H1 (cell line): ENCODE data around the gene SLC26A6. TPM values are rescaled to one million over a fixed set of nuclear protein-coding genes. Genes with fewer than 3 reads are reported as not detected.

Experiments
- CTCF ChIA-PET: fragments of 300-600 bp; sonication (Branson Sonifier 250); formaldehyde crosslinking; loops from one replicate; lab custom pipeline; 2021; ENCODE audit not compliant: partially characterized antibody; lab: Charles Lee
- POLR2A ChIA-PET: fragments of 300-600 bp; sonication (Branson Sonifier 250); formaldehyde crosslinking; loops from one replicate; lab custom pipeline; 2021; ENCODE audit warnings: inconsistent platforms; ENCODE audit not compliant: partially characterized antibody; lab: Charles Lee
- DNase-seq, 2 experiments: peaks; one replicate each; pipeline versions ENCODE4 v3.0.0 to v3.0.0-alpha.2; 2010 to 2022; ENCODE audit warnings: low spot score in 2 of 2, low read depth in 1 of 2, mixed read lengths in 1 of 2
- FAIRE-seq: peaks from 2 replicates; lab custom pipeline; 2011; peaks lifted over from hg19 to GRCh38; lab: Jason Lieb, UNC
- H2AFZ ChIP-seq: 2 replicates; pipeline ENCODE4 v1.8.1; 2012; ENCODE audit warnings: low read length, inconsistent platforms
- H2AK5ac ChIP-seq: 2 replicates; pipeline ENCODE4 v1.6.1; 2013; ENCODE audit warnings: low read depth, low read length
- H2BK120ac ChIP-seq: replicated peaks from 2 replicates; pipeline ENCODE3; 2013; ENCODE audit warnings: low read depth, low read length, inconsistent platforms
- H2BK12ac ChIP-seq: 2 replicates; pipeline ENCODE4 v1.6.1; 2013; ENCODE audit warnings: low read depth, low read length
- H2BK15ac ChIP-seq: 2 replicates; pipeline ENCODE4 v1.6.1; 2013; ENCODE audit warnings: low read length
- H2BK20ac ChIP-seq: 2 replicates; pipeline ENCODE4 v1.6.1; 2013; ENCODE audit warnings: low read length
- H2BK5ac ChIP-seq: 2 replicates; pipeline ENCODE4 v1.6.1; 2013; ENCODE audit warnings: low read depth, low read length
- H3K14ac ChIP-seq: 2 replicates; pipeline ENCODE4 v1.6.1; 2013; ENCODE audit warnings: inconsistent platforms; ENCODE audit not compliant: insufficient read length
- H3K18ac ChIP-seq: 2 replicates; pipeline ENCODE4 v1.6.1; 2013; ENCODE audit warnings: low read length; ENCODE audit errors: extremely low read depth
- H3K23ac ChIP-seq: 2 replicates; pipeline ENCODE4 v1.6.1; 2013; ENCODE audit warnings: inconsistent platforms; ENCODE audit not compliant: insufficient read length
- H3K23me2 ChIP-seq: 2 replicates; pipeline ENCODE4 v1.6.1; 2013; ENCODE audit warnings: low read depth, low read length
- H3K27ac ChIP-seq: 2 replicates; pipeline ENCODE4 v1.6.1; 2011; ENCODE audit warnings: low read depth, low read length, inconsistent platforms
- H3K27me3 ChIP-seq, 4 experiments: replicated peaks in 1 of 4; 1 replicate in 1 of 4; 2 replicates in 3 of 4; pipeline versions ENCODE4 v1.6.1 to v1.8.1; 2011 to 2013; ENCODE audit warnings: low read length in 3 of 4, mild to moderate bottlenecking in 3 of 4, inconsistent platforms in 2 of 4, mixed read lengths in 2 of 4, moderate library complexity in 1 of 4; ENCODE audit not compliant: control insufficient read depth in 3 of 4, insufficient read depth in 3 of 4; ENCODE audit errors: extremely low read depth in 1 of 4
- H3K36me3 ChIP-seq, 4 experiments: 2 replicates each; pipeline versions ENCODE4 v1.6.1 to v1.8.1; 2011 to 2013; ENCODE audit warnings: mild to moderate bottlenecking in 4 of 4, low read length in 3 of 4, moderate library complexity in 2 of 4, control low read depth in 1 of 4, inconsistent platforms in 1 of 4; ENCODE audit not compliant: insufficient read depth in 4 of 4, control insufficient read depth in 2 of 4
- H3K4ac ChIP-seq: replicated peaks from 2 replicates; pipeline ENCODE3; 2013; ENCODE audit warnings: low read length, low read depth, mixed read lengths, inconsistent platforms; ENCODE audit not compliant: insufficient read length
- H3K4me1 ChIP-seq, 4 experiments: replicated peaks in 1 of 4; 1 replicate in 1 of 4; 2 replicates in 3 of 4; pipeline versions ENCODE4 v1.6.1 to v1.8.1; 2011 to 2013; ENCODE audit warnings: low read length in 3 of 4, inconsistent platforms in 2 of 4, mixed read lengths in 1 of 4; ENCODE audit not compliant: insufficient read depth in 4 of 4, control insufficient read depth in 3 of 4
- H3K4me2 ChIP-seq, 2 experiments: 2 replicates each; pipeline versions ENCODE4 v1.6.1 to v1.8.1; 2011 to 2013; ENCODE audit warnings: low read depth in 2 of 2, low read length in 2 of 2, control low read depth in 1 of 2, inconsistent platforms in 1 of 2, mild to moderate bottlenecking in 1 of 2; ENCODE audit not compliant: insufficient read depth in 1 of 2
- H3K4me3 ChIP-seq, 4 experiments: fragments of 200-600, 300-600 bp in 1 of 4; sonication (generic), shearing (Covaris generic), sonication (Bioruptor Twin) in 1 of 4; 2 replicates each; pipeline versions ENCODE4 v1.5.1 to v1.8.1; 2011 to 2016; ENCODE audit warnings: low read length in 4 of 4, low read depth in 3 of 4, control low read depth in 2 of 4, inconsistent platforms in 2 of 4, mild to moderate bottlenecking in 2 of 4, mixed read lengths in 1 of 4, moderate library complexity in 1 of 4; ENCODE audit not compliant: insufficient read depth in 2 of 4; ENCODE audit errors: extremely low read depth in 1 of 4
- H3K56ac ChIP-seq: replicated peaks from 2 replicates; pipeline ENCODE3; 2013; ENCODE audit warnings: low read depth, mild to moderate bottlenecking, mixed read lengths, low read length, inconsistent platforms; ENCODE audit not compliant: insufficient read length
- H3K79me1 ChIP-seq: 2 replicates; pipeline ENCODE4 v1.6.1; 2013; ENCODE audit warnings: low read depth, low read length, control low read depth
- H3K79me2 ChIP-seq, 2 experiments: 2 replicates each; pipeline versions ENCODE4 v1.6.1 to v1.8.1; 2012 to 2013; ENCODE audit warnings: low read length in 2 of 2, mild to moderate bottlenecking in 2 of 2, inconsistent platforms in 1 of 2; ENCODE audit not compliant: insufficient read depth in 2 of 2, control insufficient read depth in 1 of 2
- H3K9ac ChIP-seq, 4 experiments: replicated peaks in 1 of 4; 1 replicate in 1 of 4; 2 replicates in 3 of 4; pipeline versions ENCODE4 v1.6.1 to v1.8.1; 2011 to 2013; ENCODE audit warnings: low read depth in 3 of 4, low read length in 3 of 4, control low read depth in 2 of 4, mild to moderate bottlenecking in 2 of 4, moderate library complexity in 2 of 4, inconsistent platforms in 1 of 4; ENCODE audit errors: extremely low read depth in 1 of 4
- H3K9me3 ChIP-seq, 2 experiments: 2 replicates each; pipeline versions ENCODE4 v1.6.1 to v1.8.1; 2012 to 2013; ENCODE audit warnings: mild to moderate bottlenecking in 2 of 2, moderate library complexity in 2 of 2, control low read depth in 1 of 2, inconsistent platforms in 1 of 2, low read depth in 1 of 2, low read length in 1 of 2, mixed read lengths in 1 of 2; ENCODE audit not compliant: insufficient read depth in 2 of 2
- H4K20me1 ChIP-seq, 2 experiments: replicated peaks in 1 of 2; 2 replicates each; pipeline versions ENCODE3 to v1.8.1; 2011 to 2013; ENCODE audit warnings: inconsistent platforms in 2 of 2, low read length in 2 of 2, mild to moderate bottlenecking in 1 of 2; ENCODE audit not compliant: insufficient read depth in 2 of 2, control insufficient read depth in 1 of 2
- H4K5ac ChIP-seq: 2 replicates; pipeline ENCODE4 v1.6.1; 2013; ENCODE audit warnings: low read length, low read depth, mixed read lengths, inconsistent platforms; ENCODE audit not compliant: insufficient read length
- H4K8ac ChIP-seq: 2 replicates; pipeline ENCODE4 v1.8.0; 2013; ENCODE audit warnings: mild to moderate bottlenecking, moderate library complexity, low read length, inconsistent platforms; ENCODE audit not compliant: insufficient read depth; ENCODE audit errors: extremely low read depth
- H4K91ac ChIP-seq: replicated peaks from 2 replicates; pipeline ENCODE3; 2013; ENCODE audit warnings: low read length, mixed read lengths, inconsistent platforms; ENCODE audit not compliant: insufficient read length
- KDM4A ChIP-seq: IDR thresholded peaks from one replicate; pipeline ENCODE4 v1.7.1; 2012; ENCODE audit warnings: low read depth, mild to moderate bottlenecking, moderate library complexity, low read length, inconsistent platforms; ENCODE audit not compliant: severe bottlenecking
- WGBS, 2 experiments: shearing (Covaris generic) in 1 of 2; methylation state at CpG; one replicate each; pipeline versions ENCODE4 v1.1.6 to v1.1.7; 2013 to 2015; ENCODE audit warnings: low lambda C conversion rate in 2 of 2, mixed read lengths in 2 of 2, inconsistent platforms in 1 of 2, low coverage in 1 of 2, missing lambda C conversion rate in 1 of 2; ENCODE audit not compliant: insufficient replicate concordance in 2 of 2, insufficient coverage in 1 of 2, insufficient read length in 1 of 2; ENCODE audit errors: extremely low coverage in 1 of 2, missing lambda C conversion rate in 1 of 2; 5-methylcytosine and 5-hydroxymethylcytosine counted together
- polyA plus RNA-seq, 7 experiments: library from polyadenylated mRNA; depleted of rRNA in 3 of 7; stranded (reverse) in 5 of 7; unstranded in 2 of 7; fragments of >200 nt in 5 of 7; fragments of 200-250 nt in 2 of 7; gene quantifications; 1 replicate in 5 of 7; 2 replicates in 1 of 7; 4 replicates in 1 of 7; pipeline versions ENCODE4 v1.2.1 to v1.2.3, GENCODE V29; 2011 to 2013; ENCODE audit warnings: missing spikeins in 2 of 7, mixed read lengths in 2 of 7
- total RNA-seq: library from RNA; stranded (reverse); fragmentation: NEBNext Ultra II Directional; extraction: Animal tissue kit (Norgen Biotek cat#: 25700); gene quantifications from 2 replicates; pipeline ENCODE4 v1.2.1, GENCODE V29; 2021

SLC26A6 gene
- total and polyA plus RNA-seq, 2 of the 8 experiments (the other 6 are each of a cell fraction or from before 2014, with no cell fraction given) = 50.4 to 58.0 TPM

GRCh38 chr3:48636149-48636655 lies 941 bp upstream of the SLC26A6 start:
- Histone ChIP-seq H4K8ac (peak overlapping the region; percentile 76; the same call in 1 of the 2 replicates), H3K27ac (peak overlapping the region; percentile 58; the same call in 1 of the 2 replicates), H2BK20ac (no peak overlapping the region), H2BK120ac (no peak overlapping the region), H2BK5ac (peak overlapping the region; percentile 90), H4K5ac (peak overlapping the region; percentile 78), H3K23ac (no peak overlapping the region), H3K18ac (peak overlapping the region; percentile 78), H3K36me3 (peaks cover 3 to 32% (median 18%) of the 10 kb centered on the region in 4 experiments; a peak in 6 of 8 replicates), H3K4me1 (peaks cover 3 to 6% (median 5%) of the 10 kb centered on the region in 4 experiments), H2BK12ac (no peak overlapping the region; the same call in 1 of the 2 replicates), H3K23me2 (peaks cover 2% of the 10 kb centered on the region; the same call in 1 of the 2 replicates), H2AK5ac (no peak overlapping the region), H3K4me2 (peak overlapping the region; percentile 38 to 79), H2AFZ (0 out of 2 replicates have a peak overlapping the region, but pooled peaks have one; percentile 10), H3K14ac (no peak overlapping the region), H3K79me2 (peaks cover 0 to 9% of the 10 kb centered on the region in 2 experiments; a peak in 1 of 4 replicates), H3K4me3 (peak overlapping the region; percentile 75 to 84 (median 84)), H4K20me1 (peaks cover 3 to 26% of the 10 kb centered on the region in 2 experiments), H3K4ac (peak overlapping the region; percentile 27), H3K56ac (peak overlapping the region; percentile 87), H3K27me3 (no peaks in the 10 kb centered on the region; a peak in 1 of 7 replicates), H2BK15ac (no peak overlapping the region; the same call in 1 of the 2 replicates), H3K79me1 (peaks cover 7% of the 10 kb centered on the region), H3K9me3 (no peaks in the 10 kb centered on the region), H3K9ac (peak overlapping the region in 2 of 4 experiments; percentile 42 to 56; a peak in 2 of 7 replicates), H4K91ac (peak overlapping the region; percentile 83)
- WGBS, 2 experiments = 44% methylated on average over 10 of the region's 10 CpGs; no CpG with 5 or more reads in 1 of the 2 experiments
- no peak for DNase-seq
- ChIA-PET CTCF (interaction anchor here (0.6 to 5.8 kb wide), 31 partner anchors 10 to 447 kb away, joined by 3 to 49 read pairs (median 4); partner anchors contain the start of genes CDC25A, CELSR3, PFKFB4 and TMEM89), POLR2A (interaction anchor here (0.5 to 9.8 kb wide), 24 partner anchors 9 to 385 kb away, joined by 3 to 111 read pairs (median 4); partner anchors contain the start of genes CELSR3, IP6K2, PFKFB4 and TMEM89)
- no peak for TF ChIP-seq KDM4A
- no peak for FAIRE-seq
